Panc1 (cell line): ENCODE data around the gene HDDC2. TPM values are rescaled to one million over a fixed set of nuclear protein-coding genes. Genes with fewer than 3 reads are reported as not detected.

Experiments
- ATAC-seq: fragments of 200-7000 bp; cut with Tn5 transposase; 2 replicates; pipeline ENCODE4 v1.9.1; 2020; ENCODE audit warnings: mild to moderate bottlenecking, moderate library complexity
- BruUV-seq: library from RNA; stranded (reverse); fragments of 400-500 nt; replicated peaks from 2 replicates; lab custom pipeline; 2021; lab: Mats Ljungman, UMichigan
- CTCF ChIA-PET: fragments of 300-600 bp; sonication (Branson Sonifier 250); formaldehyde crosslinking; loops from one replicate; lab custom pipeline; 2022; ENCODE audit warnings: antibody characterized with exemption; lab: Charles Lee
- POLR2A ChIA-PET: fragments of 300-600 bp; sonication (Branson Sonifier 250); formaldehyde crosslinking; loops from one replicate; lab custom pipeline; 2022; ENCODE audit warnings: antibody characterized with exemption; lab: Charles Lee
- DNase-seq: peaks from one replicate; pipeline ENCODE4 v3.0.0-alpha.2; 2010; ENCODE audit warnings: low read depth, low spot score
- H3K27ac ChIP-seq: 2 replicates; pipeline ENCODE4 v1.5.1; 2011; ENCODE audit warnings: mild to moderate bottlenecking, low read length, inconsistent platforms
- H3K27me3 ChIP-seq: fragments of 200-500 bp; sonication (Bioruptor generic); 2 replicates; pipeline ENCODE4 v1.6.0; 2014; ENCODE audit warnings: low read length, inconsistent platforms; ENCODE audit not compliant: control insufficient read depth, insufficient read depth
- H3K36me3 ChIP-seq: fragments of 200-500 bp; sonication (Bioruptor generic); 2 replicates; pipeline ENCODE4 v1.5.1; 2014; ENCODE audit warnings: inconsistent platforms, mild to moderate bottlenecking, low read length, moderate library complexity; ENCODE audit not compliant: control insufficient read depth, insufficient read depth
- H3K4me1 ChIP-seq: 2 replicates; pipeline ENCODE4 v1.5.1; 2011; ENCODE audit warnings: inconsistent platforms, mild to moderate bottlenecking, low read length, moderate library complexity; ENCODE audit not compliant: control insufficient read depth, insufficient read depth
- H3K4me3 ChIP-seq, 2 experiments: 2 replicates each; pipeline ENCODE4 v1.5.1; 2011 to 2012; ENCODE audit warnings: low read depth in 2 of 2, low read length in 2 of 2, mild to moderate bottlenecking in 2 of 2, inconsistent platforms in 1 of 2, moderate library complexity in 1 of 2
- H3K9me3 ChIP-seq: fragments of 200-500 bp; sonication (Bioruptor generic); 2 replicates; pipeline ENCODE4 v1.5.1; 2014; ENCODE audit warnings: low read depth, mild to moderate bottlenecking, inconsistent platforms, low read length, moderate library complexity; ENCODE audit not compliant: control insufficient read depth, insufficient read depth
- CTCF ChIP-seq: fragments of 450-650 bp; IDR thresholded peaks from 2 replicates; pipeline ENCODE4 v1.5.1; 2017; ENCODE audit warnings: mild to moderate bottlenecking
- POLR2AphosphoS5 ChIP-seq: IDR thresholded peaks from 2 replicates; pipeline ENCODE4 v1.6.1; 2012; ENCODE audit warnings: mild to moderate bottlenecking, low read depth, low read length, moderate library complexity
- REST ChIP-seq, 2 experiments: IDR thresholded peaks; 2 replicates each; pipeline ENCODE4 v1.6.1; 2011 to 2012; ENCODE audit warnings: low read depth in 2 of 2, control low read depth in 1 of 2, low read length in 1 of 2, mild to moderate bottlenecking in 1 of 2, moderate library complexity in 1 of 2; ENCODE audit not compliant: insufficient read depth in 1 of 2
- SIN3A ChIP-seq: IDR thresholded peaks from 2 replicates; pipeline ENCODE4 v1.6.1; 2012; ENCODE audit warnings: low read depth, mild to moderate bottlenecking, low read length, moderate library complexity, borderline replicate concordance; ENCODE audit not compliant: insufficient read depth
- TCF7L2 ChIP-seq: IDR thresholded peaks from 2 replicates; pipeline ENCODE4 v1.6.1; 2011; ENCODE audit warnings: mild to moderate bottlenecking, low read depth, low read length, inconsistent platforms
- in situ Hi-C: cut with HindIII; loops from 2 replicates; pipeline ENCODE4 v1.10.0; 2016; ENCODE audit warnings: low sequenced_read_pairs, low pct_unique_long_range_greater_than_20kb
- intact Hi-C: fragments of 100-400 bp; cut with micrococcal nuclease; formaldehyde crosslinking; loops from one replicate; pipeline ENCODE4 v1.10.0; 2022; ENCODE audit not compliant: unreplicated experiment
- total RNA-seq: library from RNA; stranded (reverse); gene quantifications from one replicate; pipeline ENCODE4 v1.2.1, GENCODE V29; 2021; ENCODE audit not compliant: unreplicated experiment

The HDDC2 gene
- total RNA-seq, 1 experiment from 2014 or later, result 88.8 TPM

GRCh38 chr6:125257351-125257750 lies 44.4 kb downstream of the HDDC2 start:
- POLR2A ChIA-PET, result no interaction called here
- H3K36me3 ChIP-seq, result no peaks in the 10 kb centered on the region
- 0 out of 2 replicates have a peak, but pooled peaks cover 2% of the 10 kb centered on the region for H3K27me3 ChIP-seq
- in situ Hi-C loops (no loop called here), intact Hi-C loops (no loop called here)
- TF ChIP-seq REST (IDR thresholded peaks at IDR 0.05; ENCODE audit: insufficient read depth in 1 of 2, low read depth in 2 of 2, low read length in 1 of 2), result no peak
- TF ChIP-seq CTCF, result no peak
- no peak for TF ChIP-seq TCF7L2
- no peak for TF ChIP-seq SIN3A
- no peak for TF ChIP-seq POLR2AphosphoS5
- no peak overlapping the region for H3K27ac ChIP-seq
- no peak overlapping the region for H3K4me3 ChIP-seq
- DNase-seq (no peak), ATAC-seq (no peak)
- no peaks in the 10 kb centered on the region for H3K9me3 ChIP-seq
- CTCF ChIA-PET, result no interaction called here
- BruUV-seq, result no TSS peak
- H3K4me1 ChIP-seq, result no peaks in the 10 kb centered on the region

GRCh38 chr6:125255201-125255600 lies 46.6 kb downstream of the HDDC2 start:
- BruUV-seq, result no TSS peak
- ATAC-seq (no peak), DNase-seq (no peak)
- H3K27ac ChIP-seq, result no peak overlapping the region
- peaks cover 5% of the 10 kb centered on the region; the same call in 1 of the 2 replicates for H3K27me3 ChIP-seq
- in situ Hi-C loops (no loop called here), intact Hi-C loops (no loop called here)
- CTCF ChIA-PET, result no interaction called here
- H3K4me3 ChIP-seq, result no peak overlapping the region
- H3K36me3 ChIP-seq, result no peaks in the 10 kb centered on the region
- H3K9me3 ChIP-seq, result no peaks in the 10 kb centered on the region
- no peak for TF ChIP-seq TCF7L2
- no peak for TF ChIP-seq POLR2AphosphoS5
- TF ChIP-seq CTCF, result no peak
- no peak for TF ChIP-seq REST (IDR thresholded peaks at IDR 0.05; ENCODE audit: insufficient read depth in 1 of 2, low read depth in 2 of 2, low read length in 1 of 2)
- no peak for TF ChIP-seq SIN3A
- POLR2A ChIA-PET, result no interaction called here
- H3K4me1 ChIP-seq, result no peaks in the 10 kb centered on the region
